HG03064 (cell line): ENCODE data around the gene KRT31.
"Not testable (repeated sequence)": the region's sequence is repeated elsewhere in the genome, so short reads cannot be mapped to it uniquely, and the experiment has no call there.

Experiments used
- ATAC-seq: cut with Tn5 transposase; IDR thresholded peaks from one replicate; pipeline ENCODE4 v1.9.1; 2021; ENCODE audit warnings: low read depth; ENCODE audit not compliant: unreplicated experiment

Gene KRT31

GRCh38 chr17:41396996-41397660, at the start of gene KRT31:
Gene KRT31, minus strand, starts transcription at chr17:41397608. Its CDS starts 69 bp downstream, at chr17:41397539.
- no peak for ATAC-seq

- no peak for ATAC-seq
Measured at GRCh38 chr17:41446806-41447205, 49.4 kb upstream of the KRT31 start.

- no peak for ATAC-seq
Measured at GRCh38 chr17:41444640-41445039, 47.2 kb upstream of the KRT31 start.

- no peak for ATAC-seq
Measured at GRCh38 chr17:41444186-41444585, 46.8 kb upstream of the KRT31 start.

GRCh38 chr17:41442739-41443138, 45.3 kb upstream of the KRT31 start:
- no peak for ATAC-seq

GRCh38 chr17:41440531-41441033, 43.2 kb upstream of the KRT31 start, which contains the start of gene KRT38:
Gene KRT38, minus strand, starts transcription at chr17:41440983. Its CDS starts 62 bp downstream, at chr17:41440921.
- ATAC-seq = no peak

- no peak for ATAC-seq
Measured at GRCh38 chr17:41439375-41439774, 42.0 kb upstream of the KRT31 start.

- ATAC-seq = no peak
Measured at GRCh38 chr17:41437769-41438168, 40.4 kb upstream of the KRT31 start.

GRCh38 chr17:41437254-41437653, 39.8 kb upstream of the KRT31 start:
- ATAC-seq = no peak

GRCh38 chr17:41434415-41434814, 37.0 kb upstream of the KRT31 start:
- no peak for ATAC-seq

- ATAC-seq = no peak
Measured at GRCh38 chr17:41434005-41434404, 36.6 kb upstream of the KRT31 start.

- ATAC-seq = no peak
Measured at GRCh38 chr17:41433586-41433985, 36.2 kb upstream of the KRT31 start.

GRCh38 chr17:41430376-41430775, 33.0 kb upstream of the KRT31 start:
- not testable (repeated sequence) for ATAC-seq

- ATAC-seq = no peak
Measured at GRCh38 chr17:41429667-41430066, 32.3 kb upstream of the KRT31 start.

- no peak for ATAC-seq
Measured at GRCh38 chr17:41428591-41429291, 31.3 kb upstream of the KRT31 start.

- ATAC-seq = no peak
Measured at GRCh38 chr17:41424111-41424635, 26.8 kb upstream of the KRT31 start, which contains the start of gene KRT37. Gene KRT37, minus strand, starts transcription at chr17:41424585. Its CDS starts 62 bp downstream, at chr17:41424523.

- not testable (repeated sequence) for ATAC-seq
Measured at GRCh38 chr17:41422586-41422985, 25.2 kb upstream of the KRT31 start.

- no peak for ATAC-seq
Measured at GRCh38 chr17:41421617-41422016, 24.2 kb upstream of the KRT31 start.

- no peak for ATAC-seq
Measured at GRCh38 chr17:41421116-41421515, 23.7 kb upstream of the KRT31 start.

GRCh38 chr17:41420134-41420533, 22.7 kb upstream of the KRT31 start:
- ATAC-seq = no peak

GRCh38 chr17:41419716-41420115, 22.3 kb upstream of the KRT31 start:
- ATAC-seq = no peak
